ENCODE results near the gene SUPT16H.
"Not testable (repeated sequence)": the region's sequence is repeated elsewhere in the genome, so short reads cannot be mapped to it uniquely, and the experiment has no call there.

Gene SUPT16H

GRCh38 chr14:21356511-21356910 is 27.3 kb downstream of the SUPT16H start:
- DNase-seq, result no peak

DNA sequence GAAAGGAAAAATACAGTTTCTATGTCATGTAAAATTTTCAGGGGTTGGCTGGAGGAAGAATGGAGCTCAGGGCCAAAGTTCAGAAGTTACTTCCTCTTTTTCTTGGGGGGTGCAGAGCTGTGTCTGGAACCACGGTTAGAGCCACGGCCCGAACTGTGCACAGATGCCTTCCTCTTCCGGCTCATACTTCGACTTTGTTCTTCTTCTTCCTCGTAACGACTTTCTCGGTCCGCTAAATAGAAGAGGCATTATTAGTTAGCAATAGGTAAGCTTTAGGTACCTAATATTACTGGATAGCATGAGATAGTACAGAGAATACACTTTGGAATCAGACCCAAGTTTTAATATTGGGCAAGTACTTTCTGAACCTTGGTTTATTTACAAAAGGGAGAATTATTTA is 31.2 kb downstream of the SUPT16H start:
- DNase-seq, result no peak

- DNase-seq, result no peak
Observed at GRCh38 chr14:21350539-21350938, 33.3 kb downstream of the SUPT16H start.

GRCh38 chr14:21347201-21347600 is 36.6 kb downstream of the SUPT16H start:
- DNase-seq, result no peak

DNA sequence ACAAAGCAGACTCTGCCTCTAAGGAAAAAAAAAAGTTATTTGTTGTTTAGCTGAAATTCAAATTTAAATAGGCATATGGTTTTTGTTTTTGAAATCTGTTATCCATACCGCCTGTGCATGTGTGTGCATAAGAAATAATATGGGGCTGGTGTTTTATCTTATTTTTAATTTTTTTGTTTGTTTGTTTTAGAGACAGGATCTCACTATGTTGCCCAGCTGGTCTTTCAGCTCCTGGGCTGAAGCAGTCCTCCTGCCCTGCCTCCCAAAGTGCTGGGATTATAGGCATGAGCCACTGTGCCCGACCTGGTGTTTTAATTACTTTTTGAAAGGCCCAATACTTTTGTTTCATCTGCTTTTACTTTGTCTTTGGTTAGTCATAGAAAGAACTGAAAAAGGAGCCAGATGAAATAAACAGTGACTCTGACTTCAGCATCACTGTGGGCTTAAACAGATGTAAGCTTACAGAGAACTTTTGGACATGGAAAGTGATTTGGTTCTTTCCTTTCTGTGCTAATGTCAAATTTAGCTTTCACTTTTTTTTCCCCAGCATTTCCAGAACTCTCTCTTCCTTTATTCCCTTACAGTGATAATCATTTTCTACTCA is 37.2 kb downstream of the SUPT16H start:
- no peak for DNase-seq

GRCh38 chr14:21343035-21343794 is 40.6 kb downstream of the SUPT16H start:
- no peak for DNase-seq

DNA sequence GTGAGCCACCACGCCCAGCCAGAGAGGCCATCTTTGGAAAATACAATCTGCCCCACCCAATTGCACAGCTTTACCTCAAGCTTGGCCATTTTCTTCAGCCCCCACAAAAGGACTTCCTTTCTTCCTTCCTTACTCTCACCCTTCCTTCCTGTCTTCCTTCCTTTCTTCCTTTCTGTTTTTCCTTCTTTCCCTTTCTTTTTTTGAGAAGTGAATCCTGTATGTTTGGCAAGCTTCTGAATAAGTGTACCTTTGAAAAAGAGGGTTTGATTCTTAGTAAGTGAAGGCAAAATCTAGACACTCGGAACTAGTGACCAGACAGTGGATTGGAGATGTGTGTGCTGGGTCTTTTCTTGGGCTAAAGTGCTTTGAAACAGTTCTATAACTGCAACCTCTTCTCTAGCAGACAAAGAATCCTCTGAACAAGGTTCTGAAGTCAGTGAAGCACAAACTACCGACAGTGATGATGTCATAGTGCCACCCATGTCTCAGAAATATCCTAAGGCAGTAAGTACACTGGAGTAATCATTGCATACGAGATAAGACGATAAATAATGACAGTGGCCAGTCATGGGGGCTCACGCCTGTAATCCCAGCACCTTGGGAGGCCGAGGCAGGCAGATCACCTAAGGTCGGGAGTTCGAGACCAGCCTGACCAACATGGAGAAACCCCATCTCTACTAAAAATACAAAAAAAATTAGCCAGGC is 49.5 kb downstream of the SUPT16H start:
- DNase-seq, result no peak

DNA sequence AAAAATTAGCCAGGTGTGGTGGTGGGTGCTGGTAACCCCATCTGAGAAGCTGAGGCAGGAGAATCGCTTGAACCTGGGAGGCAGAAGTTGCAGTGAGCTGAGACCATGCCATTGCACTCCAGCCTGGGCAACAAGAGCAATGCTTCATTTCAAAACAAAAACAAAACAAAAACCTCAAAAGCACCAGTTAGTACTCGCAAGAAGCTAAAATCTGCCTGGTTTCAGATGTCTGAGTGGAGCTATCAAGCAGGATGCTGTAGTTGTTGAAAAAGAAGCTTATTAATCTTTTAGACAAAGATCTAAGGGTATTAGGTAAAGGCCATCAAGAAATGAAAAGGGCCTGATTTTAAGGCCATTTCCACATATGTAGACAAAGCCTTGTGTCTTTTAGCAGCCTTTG is 50.9 kb downstream of the SUPT16H start:
- no peak for DNase-seq

- DNase-seq, result no peak
Observed at GRCh38 chr14:21326972-21327371, 56.8 kb downstream of the SUPT16H start.

GRCh38 chr14:21322716-21323115 is 61.1 kb downstream of the SUPT16H start:
- no peak for DNase-seq

- DNase-seq, result no peak
Observed at GRCh38 chr14:21320913-21321312, 62.9 kb downstream of the SUPT16H start.

- DNase-seq, result no peak
Observed at GRCh38 chr14:21317398-21317797, 66.4 kb downstream of the SUPT16H start.

DNA sequence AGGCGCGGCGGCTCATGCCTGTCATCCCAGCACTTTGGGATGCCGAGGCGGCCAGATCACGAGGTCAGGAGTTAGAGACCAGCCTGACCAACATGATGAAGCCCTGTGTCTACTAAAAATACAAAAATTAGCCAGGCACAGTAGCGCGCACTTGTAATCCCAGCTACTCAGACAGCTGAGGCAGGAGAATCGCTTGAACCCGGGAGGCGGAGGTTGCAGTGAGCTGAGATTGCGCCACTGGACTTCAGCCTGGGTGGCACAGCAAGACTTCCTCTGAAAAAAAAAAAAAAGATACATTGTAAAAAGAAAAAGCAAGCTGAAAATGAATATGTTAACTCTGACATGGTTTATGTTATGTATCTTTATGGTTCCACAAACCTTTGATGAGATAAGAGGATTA is 70.3 kb downstream of the SUPT16H start:
- no peak for DNase-seq

- DNase-seq, result no peak
Observed at GRCh38 chr14:21311614-21312013, 72.2 kb downstream of the SUPT16H start.

- no peak for DNase-seq
Observed at GRCh38 chr14:21309956-21310355, 73.9 kb downstream of the SUPT16H start.

- DNase-seq, result no peak
Observed at GRCh38 chr14:21309238-21309636, 74.6 kb downstream of the SUPT16H start.

GRCh38 chr14:21308479-21309237 is 75.2 kb downstream of the SUPT16H start:
- peak; percentile 24 to 45 (median 38) for DNase-seq

GRCh38 chr14:21308132-21308478 is 75.7 kb downstream of the SUPT16H start:
- DNase-seq, result no peak

DNA sequence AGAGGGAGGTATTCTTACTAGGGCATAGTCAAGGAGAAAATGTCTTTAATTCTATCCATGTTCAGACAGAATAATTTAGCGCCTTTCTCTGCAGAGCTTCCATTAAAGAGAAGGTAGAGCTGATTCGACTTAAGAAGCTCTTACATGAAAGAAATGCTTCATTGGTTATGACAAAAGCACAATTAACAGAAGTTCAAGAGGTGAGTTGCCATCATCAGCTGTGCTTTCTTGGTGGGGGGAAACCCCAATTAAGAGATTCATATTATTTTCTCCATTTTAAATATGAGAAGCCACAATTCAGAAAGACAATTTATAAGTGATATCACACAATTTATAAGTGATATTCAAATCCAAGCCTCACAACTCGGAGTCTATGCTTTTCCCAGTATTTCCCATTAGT is 76.2 kb downstream of the SUPT16H start:
- DNase-seq, result no peak

- not testable (repeated sequence) for DNase-seq
Observed at GRCh38 chr14:21302836-21303140, 81.0 kb downstream of the SUPT16H start.

DNA sequence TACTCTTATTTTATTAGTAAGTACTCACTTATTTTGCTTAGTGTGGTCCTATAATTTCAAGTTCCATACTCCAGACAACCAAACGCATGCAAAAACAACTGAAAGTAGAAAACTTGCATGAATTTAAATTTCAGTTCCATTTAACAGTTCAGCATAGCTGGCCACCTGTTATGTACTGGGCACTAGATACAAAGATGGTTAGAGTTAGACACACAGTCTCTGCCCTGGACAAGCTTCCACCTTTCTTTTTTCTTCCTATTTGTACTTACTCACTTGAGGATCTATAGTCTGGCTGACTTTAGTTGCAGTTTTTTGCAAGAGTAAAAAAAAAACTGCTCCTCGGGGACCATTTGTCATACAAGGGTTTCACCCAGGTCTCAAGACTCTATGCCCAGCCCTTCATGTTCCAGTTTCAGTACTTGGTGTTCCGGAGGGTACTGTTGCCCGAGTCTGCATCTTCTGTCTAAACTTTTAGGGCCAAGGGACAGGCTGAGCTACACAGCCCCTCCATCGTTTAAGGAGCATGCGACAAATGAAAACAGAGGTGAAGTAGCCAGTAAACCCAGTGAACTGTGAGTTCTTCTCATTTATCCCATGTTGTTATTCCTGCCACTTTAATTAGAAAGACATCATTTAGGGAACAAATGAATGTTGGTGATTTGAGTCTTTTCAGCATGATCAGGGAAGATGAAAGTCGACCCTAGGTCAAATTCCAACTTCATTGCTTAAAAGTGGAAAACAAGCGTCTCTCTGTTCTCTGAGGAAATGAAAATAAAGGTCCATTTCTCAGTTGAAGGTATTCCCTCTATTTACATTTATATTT is 81.6 kb downstream of the SUPT16H start:
- DNase-seq, result no peak

Measured in activated naive CD4-positive, alpha-beta T cell (primary cell).